ENCODE measurements around the gene DPP4. TPM values are rescaled to one million over a fixed set of nuclear protein-coding genes. Genes with fewer than 3 reads are reported as not detected.

Gene DPP4
- 4.4 TPM for total RNA-seq
- long read RNA-seq, partial matches to known transcripts = 0 of 9 reads
- long read RNA-seq, other reads (novel, unspliced or antisense) = 7 of 9 reads

- intact Hi-C loops (cut with micrococcal nuclease) = no loop called here
- peak within 1 kb of the TSS; percentile 78 for H3K4me3 ChIP-seq
- H3K27ac ChIP-seq (replicated peaks) = peak within 1 kb of the TSS; percentile 85
- H3K36me3 ChIP-seq = no peaks in the 10 kb centered on the region
- peak; percentile 34 for DNase-seq
- H3K27me3 ChIP-seq (ENCODE audit: low read depth) = no peaks in the 10 kb centered on the region
- H3K9me3 ChIP-seq (replicated peaks) = peaks cover 7% of the 10 kb centered on the region
- TF ChIP-seq, protein P1, sequence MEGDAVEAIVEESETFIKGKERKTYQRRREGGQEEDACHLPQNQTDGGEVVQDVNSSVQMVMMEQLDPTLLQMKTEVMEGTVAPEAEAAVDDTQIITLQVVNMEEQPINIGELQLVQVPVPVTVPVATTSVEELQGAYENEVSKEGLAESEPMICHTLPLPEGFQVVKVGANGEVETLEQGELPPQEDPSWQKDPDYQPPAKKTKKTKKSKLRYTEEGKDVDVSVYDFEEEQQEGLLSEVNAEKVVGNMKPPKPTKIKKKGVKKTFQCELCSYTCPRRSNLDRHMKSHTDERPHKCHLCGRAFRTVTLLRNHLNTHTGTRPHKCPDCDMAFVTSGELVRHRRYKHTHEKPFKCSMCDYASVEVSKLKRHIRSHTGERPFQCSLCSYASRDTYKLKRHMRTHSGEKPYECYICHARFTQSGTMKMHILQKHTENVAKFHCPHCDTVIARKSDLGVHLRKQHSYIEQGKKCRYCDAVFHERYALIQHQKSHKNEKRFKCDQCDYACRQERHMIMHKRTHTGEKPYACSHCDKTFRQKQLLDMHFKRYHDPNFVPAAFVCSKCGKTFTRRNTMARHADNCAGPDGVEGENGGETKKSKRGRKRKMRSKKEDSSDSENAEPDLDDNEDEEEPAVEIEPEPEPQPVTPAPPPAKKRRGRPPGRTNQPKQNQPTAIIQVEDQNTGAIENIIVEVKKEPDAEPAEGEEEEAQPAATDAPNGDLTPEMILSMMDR (IDR thresholded peaks at IDR 0.05; ENCODE audit: borderline replicate concordance) = peak; percentile 16
- peaks cover 71% of the 10 kb centered on the region for H3K4me1 ChIP-seq
Observed at GRCh38 chr2:162073888-162074631, at the start of gene DPP4. Gene DPP4 (minus strand): TSS chr2:162074215. CDS start chr2:162073981, 234 bp downstream.

DNA sequence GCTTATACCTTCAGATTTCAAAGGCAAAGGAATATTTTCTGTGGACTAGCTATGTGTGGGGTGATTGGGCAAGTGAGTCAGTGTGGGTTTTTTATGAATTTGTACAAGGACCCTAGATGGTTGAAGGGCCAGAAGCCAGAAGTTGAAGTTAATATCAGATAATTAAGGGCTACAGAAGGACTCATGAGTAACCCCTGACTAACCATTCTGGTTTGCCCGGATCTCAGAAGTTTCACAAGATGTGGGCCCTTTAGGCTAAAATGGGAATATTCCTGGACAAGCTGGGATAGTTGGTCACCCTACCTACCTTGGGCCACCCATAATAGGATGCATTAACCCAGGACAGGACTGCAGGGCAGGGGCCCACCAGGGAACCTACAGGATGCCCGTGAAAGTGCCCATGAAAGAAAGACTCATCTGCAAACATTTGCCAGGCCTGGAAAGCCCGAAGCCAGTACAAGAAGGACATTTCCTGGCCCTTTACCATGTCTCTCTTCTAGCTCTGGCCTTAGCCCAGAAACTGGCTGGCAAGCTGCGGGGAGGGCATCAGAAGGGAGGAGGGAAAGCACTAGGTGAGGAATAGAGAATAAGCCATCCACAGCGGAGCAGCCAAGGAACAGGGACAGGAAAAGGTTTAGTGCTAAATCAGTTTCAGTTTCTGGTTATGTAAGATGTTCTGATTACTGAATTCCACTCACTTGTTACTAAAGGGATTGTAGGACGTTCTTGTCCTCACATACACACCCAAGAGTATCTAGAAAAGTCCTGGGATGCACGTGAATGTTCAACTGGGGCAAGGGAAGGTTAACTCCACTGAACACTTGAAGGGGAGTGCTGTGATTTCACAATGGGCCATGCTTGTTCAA is 44.4 kb upstream of the DPP4 start:
- peaks cover 7% of the 10 kb centered on the region for H3K9me3 ChIP-seq (replicated peaks)
- intact Hi-C loops (cut with micrococcal nuclease) = no loop called here
- H3K36me3 ChIP-seq = no peaks in the 10 kb centered on the region
- TF ChIP-seq, protein P1 (IDR thresholded peaks at IDR 0.05; ENCODE audit: borderline replicate concordance) = no peak
- H3K27ac ChIP-seq (replicated peaks) = peak overlapping the region; percentile 61
- no peak overlapping the region for H3K4me3 ChIP-seq
- H3K27me3 ChIP-seq (ENCODE audit: low read depth) = no peaks in the 10 kb centered on the region
- peak; percentile 27 for DNase-seq
- H3K4me1 ChIP-seq = peaks cover 30% of the 10 kb centered on the region

GRCh38 chr2:162116352-162116751 is 42.3 kb upstream of the DPP4 start:
- H3K27me3 ChIP-seq (ENCODE audit: low read depth) = no peaks in the 10 kb centered on the region
- H3K36me3 ChIP-seq = no peaks in the 10 kb centered on the region
- intact Hi-C loops (cut with micrococcal nuclease) = no loop called here
- peaks cover 45% of the 10 kb centered on the region for H3K4me1 ChIP-seq
- H3K4me3 ChIP-seq = no peak overlapping the region
- no peak overlapping the region for H3K27ac ChIP-seq (replicated peaks)
- H3K9me3 ChIP-seq (replicated peaks) = peaks cover 7% of the 10 kb centered on the region
- TF ChIP-seq, protein P1 (IDR thresholded peaks at IDR 0.05; ENCODE audit: borderline replicate concordance) = no peak
- DNase-seq = no peak

- DNase-seq = no peak
- Histone ChIP-seq H3K4me3 (no peak overlapping the region), H3K9me3 (replicated peaks) (peaks cover 7% of the 10 kb centered on the region), H3K27me3 (ENCODE audit: low read depth) (no peaks in the 10 kb centered on the region), H3K4me1 (peaks cover 45% of the 10 kb centered on the region), H3K27ac (replicated peaks) (no peak overlapping the region), H3K36me3 (no peaks in the 10 kb centered on the region)
- TF ChIP-seq, protein P1 (IDR thresholded peaks at IDR 0.05; ENCODE audit: borderline replicate concordance) = no peak
- intact Hi-C loops (cut with micrococcal nuclease) = no loop called here
Observed at GRCh38 chr2:162115076-162115475, 41.1 kb upstream of the DPP4 start.

DNA sequence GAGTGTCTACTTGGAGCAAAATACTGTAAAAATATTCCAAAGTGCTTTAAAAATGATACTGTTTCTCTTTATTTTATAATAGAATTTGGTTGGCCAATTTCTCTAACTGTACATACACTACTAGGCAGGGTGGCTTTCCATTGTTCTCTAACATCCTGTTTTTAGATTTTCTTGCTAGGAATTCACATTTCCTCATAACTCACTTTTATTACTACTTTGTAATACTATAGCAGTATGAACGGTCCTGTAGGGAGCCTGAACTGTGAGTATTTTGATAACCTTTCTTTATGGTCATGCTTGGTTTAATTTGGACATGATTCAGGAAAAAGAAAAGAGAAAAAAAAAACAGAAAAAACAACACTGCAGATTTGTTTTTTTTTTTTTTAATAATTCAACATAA is 40.3 kb upstream of the DPP4 start:
- intact Hi-C loops (cut with micrococcal nuclease) = no loop called here
- Histone ChIP-seq H3K27ac (replicated peaks) (peak overlapping the region; percentile 42), H3K4me3 (no peak overlapping the region), H3K36me3 (no peaks in the 10 kb centered on the region), H3K9me3 (replicated peaks) (peaks cover 7% of the 10 kb centered on the region), H3K27me3 (ENCODE audit: low read depth) (no peaks in the 10 kb centered on the region), H3K4me1 (peaks cover 45% of the 10 kb centered on the region)
- no peak for DNase-seq
- TF ChIP-seq, protein P1 (IDR thresholded peaks at IDR 0.05; ENCODE audit: borderline replicate concordance) = no peak
